ENCODE results near the gene PRKD3.

PRKD3 gene

DNA sequence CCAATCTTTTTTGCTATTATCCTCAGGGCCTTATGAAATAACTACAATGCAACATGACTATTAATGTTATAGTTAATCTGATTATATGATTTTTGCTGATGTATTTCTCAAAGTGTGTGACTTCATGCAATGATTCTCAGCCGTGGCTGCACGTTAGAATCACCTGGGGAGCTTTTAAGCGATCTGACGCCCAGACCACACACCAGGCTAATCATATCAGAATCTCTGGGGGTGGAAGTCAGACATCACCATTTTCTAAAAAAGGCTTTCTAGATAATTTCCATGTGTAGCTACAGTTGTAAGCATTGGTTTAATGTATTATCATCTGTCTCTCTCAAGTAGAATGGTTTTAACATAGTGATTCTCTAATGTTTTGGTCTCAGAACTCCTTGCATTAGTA is 14.3 kb upstream of the PRKD3 start:
- CTCF ChIA-PET, result interaction anchor here (0.9 to 2.5 kb wide), 6 partner anchors 8 to 538 kb away, joined by 3 to 9 read pairs (median 5); no protein-coding TSS in a partner anchor
- DNase-seq (ENCODE audit: extremely low spot score), result no peak
- TF ChIP-seq, protein P1, sequence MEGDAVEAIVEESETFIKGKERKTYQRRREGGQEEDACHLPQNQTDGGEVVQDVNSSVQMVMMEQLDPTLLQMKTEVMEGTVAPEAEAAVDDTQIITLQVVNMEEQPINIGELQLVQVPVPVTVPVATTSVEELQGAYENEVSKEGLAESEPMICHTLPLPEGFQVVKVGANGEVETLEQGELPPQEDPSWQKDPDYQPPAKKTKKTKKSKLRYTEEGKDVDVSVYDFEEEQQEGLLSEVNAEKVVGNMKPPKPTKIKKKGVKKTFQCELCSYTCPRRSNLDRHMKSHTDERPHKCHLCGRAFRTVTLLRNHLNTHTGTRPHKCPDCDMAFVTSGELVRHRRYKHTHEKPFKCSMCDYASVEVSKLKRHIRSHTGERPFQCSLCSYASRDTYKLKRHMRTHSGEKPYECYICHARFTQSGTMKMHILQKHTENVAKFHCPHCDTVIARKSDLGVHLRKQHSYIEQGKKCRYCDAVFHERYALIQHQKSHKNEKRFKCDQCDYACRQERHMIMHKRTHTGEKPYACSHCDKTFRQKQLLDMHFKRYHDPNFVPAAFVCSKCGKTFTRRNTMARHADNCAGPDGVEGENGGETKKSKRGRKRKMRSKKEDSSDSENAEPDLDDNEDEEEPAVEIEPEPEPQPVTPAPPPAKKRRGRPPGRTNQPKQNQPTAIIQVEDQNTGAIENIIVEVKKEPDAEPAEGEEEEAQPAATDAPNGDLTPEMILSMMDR (IDR thresholded peaks at IDR 0.05; ENCODE audit: control extremely low read depth, extremely low read depth, low read depth, missing control alignments), result no peak
- POLR2A ChIA-PET, result no interaction called here

DNA sequence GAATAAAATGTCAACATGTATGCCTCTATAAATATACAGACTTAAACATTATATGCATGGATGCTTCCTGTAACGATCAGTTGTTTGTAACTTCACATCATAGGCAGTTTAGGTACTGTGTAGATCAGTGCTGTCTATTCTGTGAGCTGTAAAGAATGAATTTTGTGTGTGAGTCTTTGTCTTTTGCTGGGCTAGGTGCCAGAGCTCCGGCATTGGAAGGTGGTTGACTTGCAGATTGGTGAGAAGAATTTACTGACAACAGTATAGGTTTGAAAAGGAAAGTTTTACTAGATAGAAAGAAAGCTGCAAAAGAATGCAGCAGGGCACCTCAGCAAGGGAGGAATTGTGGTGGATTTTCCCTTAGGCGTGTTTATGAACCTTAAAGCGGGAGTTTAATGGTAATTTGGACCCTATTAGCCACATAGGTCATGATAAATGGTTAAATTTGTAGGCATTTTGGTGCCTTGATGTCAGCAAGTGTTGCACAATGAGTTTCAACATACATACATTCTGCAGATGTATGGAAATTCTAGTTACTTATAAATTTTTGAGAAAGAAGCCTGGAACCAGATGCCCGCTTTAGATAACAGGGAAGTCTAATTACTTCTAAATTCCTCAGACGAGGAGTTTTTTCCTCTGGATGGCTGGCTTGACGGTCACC is 13.1 kb upstream of the PRKD3 start:
- ChIA-PET CTCF (interaction anchor here (1.0 to 2.5 kb wide), 3 partner anchors 9 to 15 kb away, joined by 4 to 8 read pairs (median 6); no protein-coding TSS in a partner anchor), POLR2A (no interaction called here)
- no peak for DNase-seq (ENCODE audit: extremely low spot score)
- TF ChIP-seq, protein P1 (IDR thresholded peaks at IDR 0.05; ENCODE audit: control extremely low read depth, extremely low read depth, low read depth, missing control alignments), result no peak

DNA sequence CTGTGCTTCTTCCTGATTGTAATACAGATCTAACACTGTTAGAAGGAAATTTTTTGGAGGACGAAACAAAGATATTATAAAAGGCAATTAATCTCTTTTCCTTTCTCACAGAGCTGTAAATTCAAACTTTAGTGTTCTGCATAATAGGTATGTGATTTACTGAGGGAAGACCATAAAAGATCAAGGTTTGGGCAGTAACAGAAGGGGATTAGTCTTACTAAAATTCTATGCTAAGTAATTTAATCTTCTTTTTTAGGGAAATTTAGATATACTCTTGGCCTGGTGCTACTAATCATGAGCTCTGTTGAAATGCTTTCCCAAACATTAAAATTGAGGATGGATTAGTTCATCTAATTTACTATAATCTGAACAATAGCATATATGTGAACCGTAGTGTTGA is 11.0 kb upstream of the PRKD3 start:
- DNase-seq (ENCODE audit: extremely low spot score), result no peak
- TF ChIP-seq, protein P1 (IDR thresholded peaks at IDR 0.05; ENCODE audit: control extremely low read depth, extremely low read depth, low read depth, missing control alignments), result no peak
- ChIA-PET POLR2A (no interaction called here), CTCF (interaction anchor here (1.5 to 1.7 kb wide), 3 partner anchors 14 to 61 kb away, joined by 4 to 6 read pairs (median 5); no protein-coding TSS in a partner anchor)

DNA sequence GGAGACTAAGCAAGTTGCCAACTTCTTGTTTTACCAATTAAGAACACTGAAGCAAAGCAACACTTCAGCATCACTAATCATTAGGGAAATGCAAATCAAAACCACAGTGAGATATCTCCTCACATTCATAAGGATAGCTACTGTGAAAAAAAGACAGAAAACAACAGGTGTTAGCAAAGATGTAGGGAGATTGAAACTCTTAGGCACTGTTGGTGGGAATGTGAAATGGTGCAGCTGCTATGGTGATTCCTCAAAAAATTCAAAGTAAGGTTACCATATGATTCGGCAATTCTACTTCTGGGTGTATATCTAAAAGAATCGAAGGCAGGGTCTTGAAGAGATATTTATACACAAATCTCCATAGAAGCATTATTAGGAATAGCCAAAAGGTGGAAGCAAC is 8.6 kb upstream of the PRKD3 start:
- ChIA-PET POLR2A (no interaction called here), CTCF (no interaction called here)
- TF ChIP-seq, protein P1 (IDR thresholded peaks at IDR 0.05; ENCODE audit: control extremely low read depth, extremely low read depth, low read depth, missing control alignments), result no peak
- DNase-seq (ENCODE audit: extremely low spot score), result no peak

DNA sequence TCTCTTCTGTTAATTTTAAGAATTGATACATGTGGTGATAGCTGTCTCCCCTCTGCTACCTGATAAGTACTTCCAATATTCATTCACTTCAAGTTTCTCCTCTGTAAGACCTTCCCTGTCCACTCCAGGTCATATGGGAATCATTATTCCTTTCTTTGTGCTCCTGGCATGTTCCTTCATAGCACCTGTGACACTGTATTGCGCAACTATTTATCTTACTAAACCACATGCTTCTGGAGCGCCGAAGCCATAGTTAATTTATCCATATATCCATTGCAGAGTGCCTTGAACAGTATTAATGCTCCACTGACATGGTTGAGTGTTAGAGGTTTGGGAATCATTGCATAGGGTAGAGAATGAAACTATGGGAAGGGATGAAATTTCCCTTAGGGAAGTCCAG is 7.9 kb upstream of the PRKD3 start:
- DNase-seq (ENCODE audit: extremely low spot score), result no peak
- ChIA-PET CTCF (no interaction called here), POLR2A (no interaction called here)
- TF ChIP-seq, protein P1 (IDR thresholded peaks at IDR 0.05; ENCODE audit: control extremely low read depth, extremely low read depth, low read depth, missing control alignments), result no peak

DNA sequence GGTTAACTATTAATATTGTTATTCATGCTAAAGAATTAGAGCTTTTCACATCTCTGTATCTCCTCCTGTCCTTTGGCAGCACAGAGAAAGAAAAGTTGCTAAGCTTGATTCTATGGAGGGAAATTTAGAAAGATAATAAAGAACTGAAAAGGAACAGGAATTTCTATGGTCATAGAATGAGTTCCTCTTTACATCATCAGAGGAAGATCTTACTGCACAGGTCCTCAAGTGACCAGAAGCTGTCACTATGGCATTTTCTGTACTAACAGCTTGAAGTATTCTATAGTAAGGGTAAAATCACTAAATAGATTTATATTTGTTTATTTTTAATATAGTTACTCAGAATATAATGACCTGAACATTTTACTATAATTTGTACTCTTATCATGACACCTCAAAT is 6.0 kb upstream of the PRKD3 start:
- CTCF ChIA-PET, result interaction anchor here (0.9 to 2.1 kb wide), 4 partner anchors 10 to 36 kb away, joined by 3 to 6 read pairs (median 5); no protein-coding TSS in a partner anchor
- no peak for DNase-seq (ENCODE audit: extremely low spot score)
- TF ChIP-seq, protein P1 (IDR thresholded peaks at IDR 0.05; ENCODE audit: control extremely low read depth, extremely low read depth, low read depth, missing control alignments), result no peak
- POLR2A ChIA-PET, result no interaction called here
